SK-N-SH (cell line): Measurements from ENCODE around the gene LAMC2. TPM values are rescaled to one million over a fixed set of nuclear protein-coding genes. Genes with fewer than 3 reads are reported as not detected.

ENCODE experiments used
- CTCF ChIA-PET: fragments of 300-600, 350-600 bp; formaldehyde crosslinking; extraction: SDS; loops from one replicate; lab custom pipeline; 2021; lab: Yijun Ruan, JAX
- POLR2A ChIA-PET: fragments of 350-600 bp; sonication (Branson Sonifier 250); formaldehyde crosslinking; extraction: SDS; loops from one replicate; lab custom pipeline; 2020; ENCODE audit warnings: antibody characterized with exemption, inconsistent platforms; lab: Yijun Ruan, JAX
- DNase-seq: peaks from one replicate; pipeline ENCODE4 v3.0.0; 2012
- H2AFZ ChIP-seq: fragments of 200-600 bp; sonication (generic); 2 replicates; pipeline ENCODE4 v1.8.1; 2016; ENCODE audit warnings: antibody characterized with exemption, mild to moderate bottlenecking, low read depth
- H3F3A ChIP-seq: fragments of 200-600 bp; sonication (generic); replicated peaks from 2 replicates; pipeline ENCODE3; 2016; ENCODE audit warnings: antibody characterized with exemption, mild to moderate bottlenecking; ENCODE audit not compliant: insufficient read depth
- H3K27ac ChIP-seq, 2 experiments: fragments of 200-500 bp in 1 of 2; fragments of 200-600 bp in 1 of 2; sonication (Bioruptor generic) in 1 of 2; sonication (generic), shearing (Covaris generic) in 1 of 2; 2 replicates each; pipeline versions ENCODE4 v1.5.1 to v1.6.1; 2014 to 2016; ENCODE audit warnings: low read depth in 2 of 2, inconsistent platforms in 1 of 2, low read length in 1 of 2, mild to moderate bottlenecking in 1 of 2, mixed read lengths in 1 of 2
- H3K27me3 ChIP-seq: fragments of 200-600 bp; sonication (generic), shearing (Covaris generic); 2 replicates; pipeline ENCODE4 v1.6.1; 2016; ENCODE audit warnings: mixed run types; ENCODE audit not compliant: insufficient read depth
- H3K36me3 ChIP-seq, 2 experiments: fragments of 200-500 bp in 1 of 2; fragments of 200-600 bp in 1 of 2; sonication (Bioruptor generic) in 1 of 2; sonication (generic) in 1 of 2; replicated peaks in 1 of 2; 2 replicates each; pipeline versions ENCODE3 to v1.5.1; 2014 to 2016; ENCODE audit warnings: low read length in 1 of 2, mild to moderate bottlenecking in 1 of 2; ENCODE audit not compliant: insufficient read depth in 2 of 2, control insufficient read depth in 1 of 2
- H3K4me1 ChIP-seq, 2 experiments: fragments of 200-500 bp in 1 of 2; fragments of 200-600 bp in 1 of 2; sonication (Bioruptor generic) in 1 of 2; sonication (generic), shearing (Covaris generic) in 1 of 2; 2 replicates each; pipeline versions ENCODE4 v1.5.1 to v1.6.1; 2014 to 2016; ENCODE audit warnings: low read depth in 1 of 2, low read length in 1 of 2, mixed run types in 1 of 2; ENCODE audit not compliant: insufficient read depth in 2 of 2, control insufficient read depth in 1 of 2
- H3K4me2 ChIP-seq: fragments of 200-600 bp; sonication (generic), shearing (Covaris generic); 2 replicates; pipeline ENCODE4 v1.6.1; 2017; ENCODE audit warnings: mixed run types
- H3K4me3 ChIP-seq, 2 experiments: fragments of 200-500 bp in 1 of 2; fragments of 200-600 bp in 1 of 2; sonication (Bioruptor generic) in 1 of 2; sonication (generic), shearing (Covaris generic) in 1 of 2; 2 replicates each; pipeline versions ENCODE4 v1.5.1 to v1.8.1; 2014 to 2016; ENCODE audit warnings: low read depth in 2 of 2, inconsistent platforms in 1 of 2, low read length in 1 of 2, mild to moderate bottlenecking in 1 of 2, mixed read lengths in 1 of 2, moderate library complexity in 1 of 2
- H3K79me2 ChIP-seq: fragments of 200-600 bp; sonication (generic); 2 replicates; pipeline ENCODE4 v1.8.1; 2017; ENCODE audit warnings: mild to moderate bottlenecking; ENCODE audit not compliant: insufficient read depth
- H3K9ac ChIP-seq: fragments of 200-600 bp; sonication (generic); 2 replicates; pipeline ENCODE4 v1.6.1; 2017; ENCODE audit warnings: mixed run types
- H3K9me2 ChIP-seq: fragments of 200-600 bp; sonication (generic); 2 replicates; pipeline ENCODE4 v1.6.1; 2017; ENCODE audit warnings: mixed run types
- H3K9me3 ChIP-seq: fragments of 200-600 bp; sonication (generic); 2 replicates; pipeline ENCODE4 v1.6.1; 2017; ENCODE audit warnings: mixed run types, mild to moderate bottlenecking, moderate library complexity
- H4K20me1 ChIP-seq: fragments of 200-600 bp; sonication (generic); 2 replicates; pipeline ENCODE4 v1.6.1; 2017; ENCODE audit warnings: mild to moderate bottlenecking, mixed run types; ENCODE audit not compliant: insufficient read depth
- ELF1 ChIP-seq: IDR thresholded peaks from 2 replicates; pipeline ENCODE4 v1.4.0; 2012
- EP300 ChIP-seq, 2 experiments: IDR thresholded peaks; 2 replicates each; pipeline versions ENCODE4 v1.4.0 to v1.6.1; 2012; ENCODE audit warnings: borderline replicate concordance in 1 of 2, low read depth in 1 of 2, low read length in 1 of 2
- EZH2phosphoT487 ChIP-seq: fragments of 200-600 bp; sonication (generic); IDR thresholded peaks from 2 replicates; pipeline ENCODE4 v1.6.1; 2017; ENCODE audit warnings: low read depth, mixed run types, mild to moderate bottlenecking, antibody characterized with exemption, moderate library complexity, borderline replicate concordance
- GABPA ChIP-seq: IDR thresholded peaks from 2 replicates; pipeline ENCODE4 v1.4.0; 2012; ENCODE audit warnings: low read depth, mild to moderate bottlenecking
- GATA2 ChIP-seq: sonication (generic); formaldehyde crosslinking; IDR thresholded peaks from 2 replicates; pipeline ENCODE4 v1.5.0; 2020; ENCODE audit warnings: mild to moderate bottlenecking, missing genetic modification reagents
- JUND ChIP-seq: IDR thresholded peaks from 2 replicates; pipeline ENCODE4 v1.4.0; 2012
- MEF2A ChIP-seq: IDR thresholded peaks from 2 replicates; pipeline ENCODE4 v1.4.0; 2012; ENCODE audit warnings: low read depth, borderline replicate concordance
- NFIC ChIP-seq: IDR thresholded peaks from 2 replicates; pipeline ENCODE4 v1.4.0; 2012; ENCODE audit warnings: borderline replicate concordance
- POLR2AphosphoS5 ChIP-seq: IDR thresholded peaks from 2 replicates; pipeline ENCODE4 v1.6.1; 2012; ENCODE audit warnings: low read depth, low read length
- RAD21 ChIP-seq: IDR thresholded peaks from 2 replicates; pipeline ENCODE4 v1.6.1; 2012; ENCODE audit warnings: mild to moderate bottlenecking, low read length
- RCOR1 ChIP-seq: fragments of 150-350 bp; IDR thresholded peaks from 2 replicates; pipeline ENCODE4 v1.6.1; 2017; ENCODE audit warnings: antibody characterized with exemption, low read length
- RFX5 ChIP-seq: IDR thresholded peaks from 2 replicates; pipeline ENCODE4 v1.6.1; 2012; ENCODE audit warnings: mild to moderate bottlenecking, improper control_type of control experiment, low read length
- RXRA ChIP-seq: IDR thresholded peaks from 2 replicates; pipeline ENCODE4 v1.4.0; 2012; ENCODE audit warnings: low read depth, mild to moderate bottlenecking, borderline replicate concordance
- TAF1 ChIP-seq: IDR thresholded peaks from 2 replicates; pipeline ENCODE4 v1.6.1; 2012; ENCODE audit warnings: low read depth, mild to moderate bottlenecking, low read length, moderate library complexity, borderline replicate concordance
- TEAD4 ChIP-seq: IDR thresholded peaks from 2 replicates; pipeline ENCODE4 v1.4.0; 2012; ENCODE audit warnings: mild to moderate bottlenecking, borderline replicate concordance; ENCODE audit not compliant: insufficient read depth
- WGBS: methylation state at CpG from one replicate; pipeline ENCODE4 v1.1.6; 2017; ENCODE audit warnings: low lambda C conversion rate; 5-methylcytosine and 5-hydroxymethylcytosine counted together
- polyA plus RNA-seq, 3 experiments: library from polyadenylated mRNA; depleted of rRNA; stranded (reverse); fragments of >200 nt; gene quantifications; 2 replicates each; pipeline ENCODE4 v1.2.3, GENCODE V29; 2012
- TF ChIP-seq, protein P1 (sequence below): IDR thresholded peaks from 2 replicates; pipeline ENCODE4 v1.4.0; 2012; ENCODE audit warnings: low read depth, borderline replicate concordance
- TF ChIP-seq, protein P2 (sequence below): fragments of 150-350 bp; IDR thresholded peaks from 2 replicates; pipeline ENCODE4 v1.6.1; 2017; ENCODE audit warnings: antibody characterized with exemption, low read length, low read depth, borderline replicate concordance
- TF ChIP-seq, protein P3 (sequence below): fragments of 200-600 bp; sonication (generic); IDR thresholded peaks from 2 replicates; pipeline ENCODE4 v1.6.1; 2017; ENCODE audit warnings: antibody characterized with exemption, mild to moderate bottlenecking, moderate library complexity
- TF ChIP-seq, protein P4 (sequence below): IDR thresholded peaks from 2 replicates; pipeline ENCODE4 v1.4.0; 2012; ENCODE audit warnings: low read depth
- TF ChIP-seq, protein P5 (sequence below): IDR thresholded peaks from 2 replicates; pipeline ENCODE4 v1.4.0; 2012; ENCODE audit warnings: low read depth, borderline replicate concordance

The LAMC2 gene
- polyA plus RNA-seq, 1 of the 3 experiments (the other 2 are of a cell fraction), result 0.15 TPM

DNA sequence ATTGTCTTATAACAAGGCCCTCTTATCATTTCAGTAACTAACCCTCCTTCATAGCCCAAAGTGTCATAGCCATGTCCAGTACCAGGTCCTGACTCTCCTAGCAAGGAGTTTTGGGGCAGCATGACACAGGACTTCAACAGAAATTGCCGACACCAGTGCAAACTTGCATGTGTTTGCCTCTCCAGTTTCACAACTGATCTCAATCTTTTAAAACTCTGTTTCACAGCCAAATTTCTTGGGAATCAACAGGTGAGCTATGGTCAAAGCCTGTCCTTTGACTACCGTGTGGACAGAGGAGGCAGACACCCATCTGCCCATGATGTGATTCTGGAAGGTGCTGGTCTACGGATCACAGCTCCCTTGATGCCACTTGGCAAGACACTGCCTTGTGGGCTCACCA, 36.8 kb downstream of the LAMC2 start:
- H3K27ac ChIP-seq, result no peak overlapping the region
- H3K9me2 ChIP-seq, result no peaks in the 10 kb centered on the region
- H3K4me3 ChIP-seq, result no peak overlapping the region
- H3K4me2 ChIP-seq, result no peak overlapping the region
- H3K9ac ChIP-seq, result no peak overlapping the region
- POLR2A ChIA-PET, result no interaction called here
- H2AFZ ChIP-seq, result no peak overlapping the region
- CTCF ChIA-PET, result interaction anchor here (0.7 kb wide), 1 partner anchor 12 kb away, joined by 3 read pairs; no protein-coding TSS in a partner anchor
- H3K79me2 ChIP-seq, result no peaks in the 10 kb centered on the region
- DNase-seq, result no peak
- no peaks in the 10 kb centered on the region for H3K27me3 ChIP-seq
- TF ChIP-seq EP300 (IDR thresholded peaks at IDR 0.05; ENCODE audit: borderline replicate concordance in 1 of 2, low read depth in 1 of 2, low read length in 1 of 2), result no peak
- TF ChIP-seq, protein P1, sequence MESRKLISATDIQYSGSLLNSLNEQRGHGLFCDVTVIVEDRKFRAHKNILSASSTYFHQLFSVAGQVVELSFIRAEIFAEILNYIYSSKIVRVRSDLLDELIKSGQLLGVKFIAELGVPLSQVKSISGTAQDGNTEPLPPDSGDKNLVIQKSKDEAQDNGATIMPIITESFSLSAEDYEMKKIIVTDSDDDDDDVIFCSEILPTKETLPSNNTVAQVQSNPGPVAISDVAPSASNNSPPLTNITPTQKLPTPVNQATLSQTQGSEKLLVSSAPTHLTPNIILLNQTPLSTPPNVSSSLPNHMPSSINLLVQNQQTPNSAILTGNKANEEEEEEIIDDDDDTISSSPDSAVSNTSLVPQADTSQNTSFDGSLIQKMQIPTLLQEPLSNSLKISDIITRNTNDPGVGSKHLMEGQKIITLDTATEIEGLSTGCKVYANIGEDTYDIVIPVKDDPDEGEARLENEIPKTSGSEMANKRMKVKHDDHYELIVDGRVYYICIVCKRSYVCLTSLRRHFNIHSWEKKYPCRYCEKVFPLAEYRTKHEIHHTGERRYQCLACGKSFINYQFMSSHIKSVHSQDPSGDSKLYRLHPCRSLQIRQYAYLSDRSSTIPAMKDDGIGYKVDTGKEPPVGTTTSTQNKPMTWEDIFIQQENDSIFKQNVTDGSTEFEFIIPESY, result no peak
- no peak for TF ChIP-seq RFX5
- TF ChIP-seq NFIC, result no peak
- TF ChIP-seq RCOR1, result no peak
- no peak for TF ChIP-seq TEAD4
- H4K20me1 ChIP-seq, result no peaks in the 10 kb centered on the region
- H3K36me3 ChIP-seq, result no peaks in the 10 kb centered on the region
- peaks cover 0 to 5% of the 10 kb centered on the region in 2 experiments; a peak in 1 of 4 replicates for H3K4me1 ChIP-seq
- H3K9me3 ChIP-seq, result no peaks in the 10 kb centered on the region
- 96% methylated on average over 3 of the region's 3 CpGs for WGBS
- no peaks in the 10 kb centered on the region for H3F3A ChIP-seq

DNA sequence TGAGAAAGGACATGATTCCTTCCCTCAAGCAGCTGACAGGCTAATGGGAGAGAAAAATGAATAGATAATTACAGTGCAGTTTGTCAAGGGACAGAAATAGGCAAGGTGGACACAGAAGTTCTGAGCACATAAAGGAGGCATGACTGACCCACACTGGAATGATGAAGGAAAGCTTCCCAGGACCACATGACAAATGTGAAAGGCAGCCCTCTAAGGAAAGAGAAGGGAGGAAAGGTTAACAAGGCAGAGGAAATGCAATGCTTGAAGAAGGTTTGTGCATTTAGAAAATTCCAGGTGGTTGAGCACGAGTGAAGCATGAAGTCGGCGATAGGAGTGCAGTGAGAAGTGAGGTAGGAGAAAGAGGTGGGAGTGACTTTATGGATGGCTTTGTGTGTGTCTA, 37.4 kb downstream of the LAMC2 start:
- Histone ChIP-seq H2AFZ (no peak overlapping the region), H3K4me1 (peaks cover 0 to 5% of the 10 kb centered on the region in 2 experiments; a peak in 1 of 4 replicates), H3K9me2 (no peaks in the 10 kb centered on the region), H3K9me3 (no peaks in the 10 kb centered on the region), H3K9ac (no peak overlapping the region), H3K27ac (no peak overlapping the region), H3K36me3 (no peaks in the 10 kb centered on the region), H3K4me2 (no peak overlapping the region), H3K27me3 (no peaks in the 10 kb centered on the region), H3K4me3 (no peak overlapping the region), H3K79me2 (no peaks in the 10 kb centered on the region), H4K20me1 (no peaks in the 10 kb centered on the region)
- 87% methylated on average over 3 of the region's 3 CpGs for WGBS
- POLR2A ChIA-PET, result no interaction called here
- CTCF ChIA-PET, result interaction anchor here (0.7 kb wide), 1 partner anchor 11 kb away, joined by 3 read pairs; no protein-coding TSS in a partner anchor
- DNase-seq, result no peak
- TF ChIP-seq EZH2phosphoT487, result no peak
- TF ChIP-seq, protein P1, result no peak
- no peak for TF ChIP-seq TAF1
- no peak for TF ChIP-seq JUND
- no peak for TF ChIP-seq RFX5
- TF ChIP-seq ELF1, result no peak
- TF ChIP-seq GABPA, result no peak
- TF ChIP-seq, protein P2, sequence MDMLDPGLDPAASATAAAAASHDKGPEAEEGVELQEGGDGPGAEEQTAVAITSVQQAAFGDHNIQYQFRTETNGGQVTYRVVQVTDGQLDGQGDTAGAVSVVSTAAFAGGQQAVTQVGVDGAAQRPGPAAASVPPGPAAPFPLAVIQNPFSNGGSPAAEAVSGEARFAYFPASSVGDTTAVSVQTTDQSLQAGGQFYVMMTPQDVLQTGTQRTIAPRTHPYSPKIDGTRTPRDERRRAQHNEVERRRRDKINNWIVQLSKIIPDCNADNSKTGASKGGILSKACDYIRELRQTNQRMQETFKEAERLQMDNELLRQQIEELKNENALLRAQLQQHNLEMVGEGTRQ, result no peak
- TF ChIP-seq, protein P3, sequence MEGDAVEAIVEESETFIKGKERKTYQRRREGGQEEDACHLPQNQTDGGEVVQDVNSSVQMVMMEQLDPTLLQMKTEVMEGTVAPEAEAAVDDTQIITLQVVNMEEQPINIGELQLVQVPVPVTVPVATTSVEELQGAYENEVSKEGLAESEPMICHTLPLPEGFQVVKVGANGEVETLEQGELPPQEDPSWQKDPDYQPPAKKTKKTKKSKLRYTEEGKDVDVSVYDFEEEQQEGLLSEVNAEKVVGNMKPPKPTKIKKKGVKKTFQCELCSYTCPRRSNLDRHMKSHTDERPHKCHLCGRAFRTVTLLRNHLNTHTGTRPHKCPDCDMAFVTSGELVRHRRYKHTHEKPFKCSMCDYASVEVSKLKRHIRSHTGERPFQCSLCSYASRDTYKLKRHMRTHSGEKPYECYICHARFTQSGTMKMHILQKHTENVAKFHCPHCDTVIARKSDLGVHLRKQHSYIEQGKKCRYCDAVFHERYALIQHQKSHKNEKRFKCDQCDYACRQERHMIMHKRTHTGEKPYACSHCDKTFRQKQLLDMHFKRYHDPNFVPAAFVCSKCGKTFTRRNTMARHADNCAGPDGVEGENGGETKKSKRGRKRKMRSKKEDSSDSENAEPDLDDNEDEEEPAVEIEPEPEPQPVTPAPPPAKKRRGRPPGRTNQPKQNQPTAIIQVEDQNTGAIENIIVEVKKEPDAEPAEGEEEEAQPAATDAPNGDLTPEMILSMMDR, result no peak
- TF ChIP-seq GATA2 (CRISPR knock-in tag), result no peak
- TF ChIP-seq TEAD4, result no peak
- TF ChIP-seq MEF2A, result no peak
- TF ChIP-seq RCOR1, result no peak
- TF ChIP-seq, protein P4, sequence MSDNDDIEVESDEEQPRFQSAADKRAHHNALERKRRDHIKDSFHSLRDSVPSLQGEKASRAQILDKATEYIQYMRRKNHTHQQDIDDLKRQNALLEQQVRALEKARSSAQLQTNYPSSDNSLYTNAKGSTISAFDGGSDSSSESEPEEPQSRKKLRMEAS, result no peak
- TF ChIP-seq RAD21, result no peak
- TF ChIP-seq POLR2AphosphoS5, result no peak
- TF ChIP-seq RXRA, result no peak
- TF ChIP-seq, protein P5, sequence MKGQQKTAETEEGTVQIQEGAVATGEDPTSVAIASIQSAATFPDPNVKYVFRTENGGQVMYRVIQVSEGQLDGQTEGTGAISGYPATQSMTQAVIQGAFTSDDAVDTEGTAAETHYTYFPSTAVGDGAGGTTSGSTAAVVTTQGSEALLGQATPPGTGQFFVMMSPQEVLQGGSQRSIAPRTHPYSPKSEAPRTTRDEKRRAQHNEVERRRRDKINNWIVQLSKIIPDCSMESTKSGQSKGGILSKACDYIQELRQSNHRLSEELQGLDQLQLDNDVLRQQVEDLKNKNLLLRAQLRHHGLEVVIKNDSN, result no peak
- TF ChIP-seq, all 33 proteins: peak for 0
- H3F3A ChIP-seq, result no peaks in the 10 kb centered on the region
